GM12878 (cell line): ENCODE measurements around the gene URB1.

Source experiments
- CTCF ChIP-seq, 3 experiments: IDR thresholded peaks in 2 of 3; conservative IDR thresholded peaks in 1 of 3; 2 replicates each; pipeline ENCODE4 v1.5.1; 2011; ENCODE audit warnings: low read depth in 3 of 3, low read length in 3 of 3, mild to moderate bottlenecking in 3 of 3, control low read depth in 2 of 3, moderate library complexity in 2 of 3, inconsistent platforms in 1 of 3, mixed read lengths in 1 of 3; ENCODE audit not compliant: control insufficient read depth in 2 of 3, insufficient read depth in 1 of 3; ENCODE audit errors: extremely low read depth in 1 of 3
- POLR2AphosphoS5 ChIP-seq: IDR thresholded peaks from 2 replicates; pipeline ENCODE4 v1.6.1; 2011; ENCODE audit warnings: mild to moderate bottlenecking, low read length, inconsistent platforms

- no peak for TF ChIP-seq POLR2AphosphoS5
- TF ChIP-seq CTCF (IDR thresholded peaks at IDR 0.05 in 2 of 3, conservative IDR thresholded peaks at IDR 0.05 in 1 of 3; ENCODE audit: control insufficient read depth in 2 of 3, extremely low read depth in 1 of 3, insufficient read depth in 1 of 3, low read depth in 3 of 3, low read length in 3 of 3) = no peak
Observed at GRCh38 chr21:32301596-32301995, 91.2 kb downstream of the URB1 start.
